ENCODE data around the gene OR5B21.

OR5B21 gene

GRCh38 chr11:58487170-58487569, 20.7 kb downstream of the OR5B21 start:
- no peak for TF ChIP-seq TAF1 (IDR thresholded peaks at IDR 0.05; ENCODE audit: borderline replicate concordance, insufficient read depth, low read length)
- TF ChIP-seq POLR2AphosphoS5 (IDR thresholded peaks at IDR 0.05; ENCODE audit: low read depth, low read length): no peak
- TF ChIP-seq SIN3A (IDR thresholded peaks at IDR 0.05; ENCODE audit: borderline replicate concordance, insufficient read depth, low read length): no peak
- no peak for TF ChIP-seq FOXP2 (optimal IDR thresholded peaks at IDR 0.05; ENCODE audit: borderline replicate concordance, extremely low read depth, extremely low read length, insufficient read depth)
- no peak for TF ChIP-seq REST (IDR thresholded peaks at IDR 0.05; ENCODE audit: insufficient read depth in 1 of 2, low read depth in 2 of 2, low read length in 2 of 2)

GRCh38 chr11:58485961-58486360, 21.9 kb downstream of the OR5B21 start:
- no peak for TF ChIP-seq TAF1 (IDR thresholded peaks at IDR 0.05; ENCODE audit: borderline replicate concordance, insufficient read depth, low read length)
- TF ChIP-seq FOXP2 (optimal IDR thresholded peaks at IDR 0.05; ENCODE audit: borderline replicate concordance, extremely low read depth, extremely low read length, insufficient read depth): no peak
- no peak for TF ChIP-seq POLR2AphosphoS5 (IDR thresholded peaks at IDR 0.05; ENCODE audit: low read depth, low read length)
- no peak for TF ChIP-seq SIN3A (IDR thresholded peaks at IDR 0.05; ENCODE audit: borderline replicate concordance, insufficient read depth, low read length)
- TF ChIP-seq REST (IDR thresholded peaks at IDR 0.05; ENCODE audit: insufficient read depth in 1 of 2, low read depth in 2 of 2, low read length in 2 of 2): no peak

- no peak for TF ChIP-seq REST (IDR thresholded peaks at IDR 0.05; ENCODE audit: insufficient read depth in 1 of 2, low read depth in 2 of 2, low read length in 2 of 2)
- TF ChIP-seq TAF1 (IDR thresholded peaks at IDR 0.05; ENCODE audit: borderline replicate concordance, insufficient read depth, low read length): no peak
Measured at GRCh38 chr11:58471892-58472291, 36.0 kb downstream of the OR5B21 start.

- TF ChIP-seq TAF1 (IDR thresholded peaks at IDR 0.05; ENCODE audit: borderline replicate concordance, insufficient read depth, low read length): no peak
- TF ChIP-seq FOXP2 (optimal IDR thresholded peaks at IDR 0.05; ENCODE audit: borderline replicate concordance, extremely low read depth, extremely low read length, insufficient read depth): no peak
- no peak for TF ChIP-seq SIN3A (IDR thresholded peaks at IDR 0.05; ENCODE audit: borderline replicate concordance, insufficient read depth, low read length)
- TF ChIP-seq REST (IDR thresholded peaks at IDR 0.05; ENCODE audit: insufficient read depth in 1 of 2, low read depth in 2 of 2, low read length in 2 of 2): no peak
- TF ChIP-seq POLR2AphosphoS5 (IDR thresholded peaks at IDR 0.05; ENCODE audit: low read depth, low read length): no peak
Measured at GRCh38 chr11:58466293-58466692, 41.6 kb downstream of the OR5B21 start.

GRCh38 chr11:58465690-58466089, 42.2 kb downstream of the OR5B21 start:
- TF ChIP-seq TAF1 (IDR thresholded peaks at IDR 0.05; ENCODE audit: borderline replicate concordance, insufficient read depth, low read length) (no peak), REST (IDR thresholded peaks at IDR 0.05; ENCODE audit: insufficient read depth in 1 of 2, low read depth in 2 of 2, low read length in 2 of 2) (no peak), POLR2AphosphoS5 (IDR thresholded peaks at IDR 0.05; ENCODE audit: low read depth, low read length) (no peak), FOXP2 (optimal IDR thresholded peaks at IDR 0.05; ENCODE audit: borderline replicate concordance, extremely low read depth, extremely low read length, insufficient read depth) (no peak), SIN3A (IDR thresholded peaks at IDR 0.05; ENCODE audit: borderline replicate concordance, insufficient read depth, low read length) (no peak)
